Adrenal gland (tissue), 12 donors: ENCODE measurements around the gene PPP1R10. TPM values are rescaled to one million over a fixed set of nuclear protein-coding genes. Genes with fewer than 3 reads are reported as not detected.

Source experiments
- DNase-seq, 7 donors: peaks; one replicate each; pipeline ENCODE4 v3.0.0-alpha.2; 2019 to 2020
- H3K27ac ChIP-seq, 5 donors: fragments of 200-600 bp; sonication (generic) in 4 of 5; 1 replicate in 3 of 5; 2 replicates in 2 of 5; pipeline versions ENCODE4 v1.5.1 to v1.8.0; 2016 to 2020; ENCODE audit warnings: mild to moderate bottlenecking in 1 of 5
- H3K27me3 ChIP-seq: fragments of 200-600 bp; 2 replicates; pipeline ENCODE4 v1.8.0; 2021
- H3K36me3 ChIP-seq, 2 donors: fragments of 200-600 bp; replicated peaks in 1 of 2; 1 replicate in 1 of 2; 2 replicates in 1 of 2; pipeline versions ENCODE4 v1.5.1 to v1.8.0; 2018 to 2022
- H3K4me1 ChIP-seq, 2 donors: fragments of 200-600 bp; replicated peaks in 1 of 2; 1 replicate in 1 of 2; 2 replicates in 1 of 2; pipeline versions ENCODE4 v1.5.1 to v1.8.0; 2018 to 2021
- H3K4me3 ChIP-seq, 4 donors: fragments of 200-600 bp; sonication (generic) in 3 of 4; one replicate each; pipeline ENCODE4 v1.5.1; 2016 to 2018
- H3K9me3 ChIP-seq, 3 donors: fragments of 200-600 bp; sonication (generic) in 1 of 3; replicated peaks in 1 of 3; 1 replicate in 2 of 3; 2 replicates in 1 of 3; pipeline versions ENCODE4 v1.5.1 to v1.8.0; 2016 to 2021
- POLR2A ChIP-seq, 2 donors: fragments of 450-650 bp; IDR thresholded peaks; one replicate each; pipeline ENCODE4 v1.6.1; 2017; ENCODE audit warnings: antibody characterized with exemption in 2 of 2, mild to moderate bottlenecking in 2 of 2, moderate library complexity in 1 of 2
- WGBS, 4 donors: extraction: QIAGEN DNeasy Blood & Tissue Kit in 2 of 4; methylation state at CpG; one replicate each; pipeline versions ENCODE4 v1.1.5 to v1.1.7; 2013 to 2017; 5-methylcytosine and 5-hydroxymethylcytosine counted together
- intact Hi-C, 2 donors: fragments of 100-400 bp; cut with DNase I; formaldehyde crosslinking; loops; one replicate each; pipeline versions ENCODE4 v1.14.1 to v1.15.0; 2022 to 2023
- polyA plus RNA-seq, 3 donors: library from polyadenylated mRNA; stranded (reverse); fragments of 200-250 nt in 2 of 3; fragments of 350-450 nt in 1 of 3; fragmentation: Illumina TruSeq in 1 of 3; extraction: RNeasy Lipid Tissue Mini Kit (QIAGEN cat#74804) in 1 of 3; gene quantifications; one replicate each; pipeline ENCODE4 v1.2.3, GENCODE V29; 2013 to 2014
- total RNA-seq, 9 donors: library from RNA; depleted of rRNA in 4 of 9; stranded (reverse); fragments of >200 nt in 4 of 9; fragments of 120-200 nt in 1 of 9; fragmentation: NEBNext Ultra II Directional in 1 of 9; extraction: Animal tissue kit (Norgen Biotek cat#: 25700) in 1 of 9; gene quantifications; one replicate each; pipeline versions ENCODE4 v1.1.0 to v1.2.4, GENCODE V29; 2013 to 2023
- TF ChIP-seq, protein P1 (sequence below), 6 experiments: fragments of 450-650 bp in 4 of 6; fragments of 200-600 bp in 2 of 6; sonication (generic) in 1 of 6; IDR thresholded peaks; 1 replicate in 5 of 6; 2 replicates in 1 of 6; pipeline versions ENCODE4 v1.5.1 to v1.8.0; 2016 to 2021; ENCODE audit warnings: antibody characterized with exemption in 6 of 6, mild to moderate bottlenecking in 2 of 6, moderate library complexity in 1 of 6
- donor health status: healthy with polysubstance abuse.
- donor health status: Bipolar disorder and iron deficiency.
- donor health status: DM: yes; HTN: yes; CAD: no.
- donor health status: DM: no; HTN: no; CAD: no.
- donor health status: DM: no; HTN: no; CAD: no.
- donor health status: DM: yes; HTN: yes; CAD: no.

The PPP1R10 gene
- total and polyA plus RNA-seq, 12 donors, result 28.8 to 102 (median 64.7) TPM

GRCh38 chr6:30589754-30590358 is 27.2 kb downstream of the PPP1R10 start:
- no peak for TF ChIP-seq POLR2A (IDR thresholded peaks at IDR 0.05)
- TF ChIP-seq, protein P1, sequence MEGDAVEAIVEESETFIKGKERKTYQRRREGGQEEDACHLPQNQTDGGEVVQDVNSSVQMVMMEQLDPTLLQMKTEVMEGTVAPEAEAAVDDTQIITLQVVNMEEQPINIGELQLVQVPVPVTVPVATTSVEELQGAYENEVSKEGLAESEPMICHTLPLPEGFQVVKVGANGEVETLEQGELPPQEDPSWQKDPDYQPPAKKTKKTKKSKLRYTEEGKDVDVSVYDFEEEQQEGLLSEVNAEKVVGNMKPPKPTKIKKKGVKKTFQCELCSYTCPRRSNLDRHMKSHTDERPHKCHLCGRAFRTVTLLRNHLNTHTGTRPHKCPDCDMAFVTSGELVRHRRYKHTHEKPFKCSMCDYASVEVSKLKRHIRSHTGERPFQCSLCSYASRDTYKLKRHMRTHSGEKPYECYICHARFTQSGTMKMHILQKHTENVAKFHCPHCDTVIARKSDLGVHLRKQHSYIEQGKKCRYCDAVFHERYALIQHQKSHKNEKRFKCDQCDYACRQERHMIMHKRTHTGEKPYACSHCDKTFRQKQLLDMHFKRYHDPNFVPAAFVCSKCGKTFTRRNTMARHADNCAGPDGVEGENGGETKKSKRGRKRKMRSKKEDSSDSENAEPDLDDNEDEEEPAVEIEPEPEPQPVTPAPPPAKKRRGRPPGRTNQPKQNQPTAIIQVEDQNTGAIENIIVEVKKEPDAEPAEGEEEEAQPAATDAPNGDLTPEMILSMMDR (IDR thresholded peaks at IDR 0.05), result no peak
- no peaks in the 10 kb centered on the region for H3K27me3 ChIP-seq
- 93 to 97% (median 95%) methylated on average over 8 to 15 of the region's 15 CpGs for WGBS, 4 donors
- no peaks in the 10 kb centered on the region for H3K9me3 ChIP-seq
- peaks cover 0 to 77% of the 10 kb centered on the region in 2 donors for H3K36me3 ChIP-seq
- no peak for DNase-seq
- peak overlapping the region in 2 of 5 donors; percentile 54 to 90 for H3K27ac ChIP-seq
- H3K4me3 ChIP-seq, result no peak overlapping the region
- H3K4me1 ChIP-seq, result peaks cover 8 to 18% of the 10 kb centered on the region in 2 donors
- intact Hi-C loops, result loop anchor here in 1 of 2 donors (5.0 to 10.0 kb wide), 2 partner anchors 48 to 75 kb away; no protein-coding TSS in a partner anchor

- no peak for DNase-seq
- 77 to 89% (median 85%) methylated on average over 5 of the region's 5 CpGs for WGBS, 4 donors
These were observed 33.1 kb downstream of the PPP1R10 start for GRCh38 chr6:30583921-30584320.

GRCh38 chr6:30578051-30578450 is 39.0 kb downstream of the PPP1R10 start:
- no peak for DNase-seq
- Histone ChIP-seq H3K27ac (no peak overlapping the region), H3K4me3 (no peak overlapping the region), H3K36me3 (peaks cover 0 to 66% of the 10 kb centered on the region in 2 donors), H3K27me3 (no peaks in the 10 kb centered on the region), H3K4me1 (peaks cover 0 to 18% of the 10 kb centered on the region in 2 donors), H3K9me3 (no peaks in the 10 kb centered on the region)
- intact Hi-C loops, result no loop called here
- TF ChIP-seq, protein P1 (IDR thresholded peaks at IDR 0.05), result no peak
- WGBS, 4 donors, result 86 to 93% (median 87%) methylated on average over 8 of the region's 8 CpGs

More at GRCh38 chr6:30583921-30584320, 33.1 kb downstream of the PPP1R10 start:
- Histone ChIP-seq H3K4me3 (no peak overlapping the region), H3K27ac (no peak overlapping the region), H3K4me1 (no peaks in the 10 kb centered on the region), H3K9me3 (no peaks in the 10 kb centered on the region), H3K27me3 (no peaks in the 10 kb centered on the region), H3K36me3 (peaks cover 0 to 99% of the 10 kb centered on the region in 2 donors)
- intact Hi-C loops, result loop anchor here in 1 of 2 donors (10.0 kb wide), 1 partner anchor 81 kb away; no protein-coding TSS in a partner anchor
- TF ChIP-seq, protein P1 (IDR thresholded peaks at IDR 0.05), result no peak
- no peak for TF ChIP-seq POLR2A (IDR thresholded peaks at IDR 0.05)

- H3K27me3 ChIP-seq, result no peaks in the 10 kb centered on the region
- TF ChIP-seq, protein P1 (IDR thresholded peaks at IDR 0.05), result no peak
- no peak for TF ChIP-seq POLR2A (IDR thresholded peaks at IDR 0.05)
- peaks cover 5 to 43% of the 10 kb centered on the region in 2 donors for H3K4me1 ChIP-seq
- no peaks in the 10 kb centered on the region for H3K9me3 ChIP-seq
- H3K27ac ChIP-seq, result no peak overlapping the region
- H3K4me3 ChIP-seq, result no peak overlapping the region
- H3K36me3 ChIP-seq, result peaks cover 0 to 18% of the 10 kb centered on the region in 2 donors
- 57 to 75% (median 67%) methylated on average over 4 of the region's 4 CpGs for WGBS, 4 donors
- intact Hi-C loops, result no loop called here
- no peak for DNase-seq
These were observed 43.9 kb downstream of the PPP1R10 start for GRCh38 chr6:30573113-30573512.
